GM18499 (cell line): ENCODE data around the gene LZTS3.
"Not testable (repeated sequence)": the region's sequence is repeated elsewhere in the genome, so short reads cannot be mapped to it uniquely, and the experiment has no call there.

Experiments used
- ATAC-seq: cut with Tn5 transposase; IDR thresholded peaks from one replicate; pipeline ENCODE4 v1.9.1; 2021; ENCODE audit warnings: moderate number of reproducible peaks; ENCODE audit not compliant: insufficient read depth, unreplicated experiment

Gene LZTS3

DNA sequence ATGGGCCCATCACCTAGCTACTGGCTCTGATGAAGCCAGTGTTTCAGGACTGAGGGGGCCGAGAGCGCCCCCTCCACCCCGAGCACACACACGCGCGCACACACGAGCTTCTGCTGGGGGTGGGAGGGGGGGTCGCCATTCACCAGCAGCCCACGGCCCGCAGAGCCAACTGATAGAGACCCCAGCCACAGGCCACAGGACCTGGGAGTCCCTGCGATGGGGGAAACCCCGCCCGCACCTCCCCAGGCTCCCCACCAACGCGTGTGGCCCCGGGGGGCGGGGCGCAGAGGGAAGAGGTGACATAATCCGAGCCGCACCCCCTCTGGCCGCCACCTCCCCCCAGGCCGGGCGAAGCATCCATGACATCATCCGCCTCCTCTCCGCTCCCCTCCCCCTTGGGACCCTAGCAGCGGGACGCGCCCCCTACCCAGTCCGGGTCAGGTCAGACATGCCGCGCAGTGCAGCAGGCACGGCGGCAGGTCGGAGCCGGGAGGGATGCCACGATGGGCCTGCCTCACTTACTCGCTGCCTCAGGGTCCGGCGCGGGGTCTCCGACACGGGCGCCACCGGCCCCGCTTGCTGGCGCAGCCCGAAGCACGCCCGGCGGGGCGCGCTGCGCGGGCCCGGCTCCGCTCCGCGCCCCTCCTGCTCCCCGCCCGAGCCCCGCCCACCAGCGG, at the start of gene LZTS3:
Gene LZTS3, minus strand, starts transcription at position 617 of the 677 bp plus-strand sequence. CDS start 6,386 bp downstream, outside the sequence.
- no peak for ATAC-seq

- ATAC-seq, result no peak
These were observed 48.3 kb upstream of the LZTS3 start for GRCh38 chr20:3221398-3222226.

- no peak for ATAC-seq
These were observed 45.1 kb upstream of the LZTS3 start for GRCh38 chr20:3218307-3218988.

GRCh38 chr20:3215359-3215917, 42.1 kb upstream of the LZTS3 start:
- ATAC-seq, result not testable (repeated sequence)

DNA sequence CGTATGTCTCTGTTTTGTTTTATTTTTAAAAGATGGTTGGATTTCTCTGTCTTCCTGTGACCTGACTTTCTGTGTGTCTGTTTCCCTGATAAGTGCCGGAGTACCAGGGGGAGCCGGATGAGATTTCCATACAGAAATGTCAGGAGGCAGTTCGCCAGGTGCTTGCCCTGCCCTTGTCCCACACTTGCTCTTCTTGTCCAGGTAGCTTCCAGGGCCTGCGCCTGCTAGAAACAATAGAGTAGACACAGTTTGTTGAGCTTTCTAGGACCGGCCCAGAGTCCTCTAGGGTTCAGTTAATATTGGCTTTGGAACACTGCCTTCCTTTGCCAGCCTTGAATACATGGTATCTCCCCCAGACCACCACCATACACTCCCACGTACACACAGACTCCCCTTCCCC, 39.9 kb upstream of the LZTS3 start:
- ATAC-seq, result no peak

DNA sequence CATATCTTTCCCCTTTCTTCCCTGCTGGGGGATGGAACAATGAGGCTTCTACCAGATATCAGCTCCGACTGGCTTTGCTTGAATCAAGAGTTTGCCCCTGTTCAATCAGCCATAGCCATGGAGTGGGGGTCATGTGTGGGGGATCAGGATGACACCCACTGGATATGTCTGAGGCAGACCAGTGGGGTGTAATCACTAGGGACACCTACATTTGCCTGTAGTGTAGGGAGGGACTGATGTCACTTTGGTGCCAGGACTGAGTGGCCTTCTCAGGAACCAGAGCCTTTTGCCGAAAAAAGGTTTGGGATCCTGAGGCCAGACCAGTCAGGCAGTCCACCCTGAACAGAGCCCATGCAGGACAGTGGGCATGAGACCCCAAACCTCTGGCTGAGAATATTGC, 37.0 kb upstream of the LZTS3 start:
- no peak for ATAC-seq

DNA sequence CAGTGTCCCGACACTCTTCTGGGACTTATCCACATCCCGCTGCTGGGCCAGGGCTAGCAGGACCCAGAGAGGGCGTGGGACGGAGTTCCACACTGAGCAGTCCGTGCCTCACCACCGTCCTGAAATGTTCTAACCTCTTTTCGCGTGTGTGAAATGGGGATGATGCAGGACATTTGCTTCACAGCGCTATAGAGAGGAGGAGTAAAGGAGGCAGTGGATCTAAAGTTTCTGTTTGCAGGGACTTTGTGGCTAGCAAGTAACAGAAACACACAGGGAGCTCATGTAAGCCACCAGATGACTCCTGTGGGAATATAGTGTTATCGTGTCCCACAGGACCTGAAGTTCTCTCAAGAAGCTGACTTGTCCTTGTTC, 36.6 kb upstream of the LZTS3 start:
- no peak for ATAC-seq

DNA sequence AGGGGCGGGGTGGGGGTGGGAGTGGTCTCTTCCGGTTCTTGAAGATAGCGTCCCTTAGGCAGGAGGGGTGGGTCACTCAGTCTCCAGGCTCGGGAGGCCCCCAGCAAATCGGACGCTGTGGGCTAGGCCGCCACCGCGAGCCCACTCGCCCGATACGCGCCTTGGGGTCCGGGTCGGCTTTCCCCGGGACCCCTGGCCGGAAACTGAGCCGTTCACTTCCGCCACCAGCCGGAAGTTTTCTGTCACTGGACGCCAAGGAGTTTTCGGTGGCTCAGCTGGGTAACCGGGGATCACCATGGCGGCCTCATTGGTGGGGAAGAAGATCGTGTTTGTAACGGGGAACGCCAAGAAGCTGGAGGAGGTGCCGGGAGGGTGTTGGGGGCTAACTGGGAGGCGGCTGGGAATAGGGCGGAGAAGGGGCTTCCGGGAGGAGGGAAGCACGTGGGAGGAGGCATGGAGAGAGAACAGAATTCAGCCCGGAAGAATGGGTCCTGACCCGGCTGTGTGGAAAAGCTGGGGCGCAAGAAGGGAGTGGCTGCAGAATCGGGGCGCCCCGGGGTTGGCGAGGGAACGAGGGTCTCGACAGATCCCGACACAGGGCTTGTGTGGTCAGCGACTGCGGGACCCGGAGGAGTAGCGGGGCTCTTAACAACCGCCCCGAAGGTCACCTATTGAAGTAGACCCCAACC, 36.1 kb upstream of the LZTS3 start, which contains the start of gene ITPA:
Gene ITPA, plus strand, starts transcription at position 242 of the 689 bp plus-strand sequence. Its CDS starts 54 bp downstream, at position 296.
- no peak for ATAC-seq

DNA sequence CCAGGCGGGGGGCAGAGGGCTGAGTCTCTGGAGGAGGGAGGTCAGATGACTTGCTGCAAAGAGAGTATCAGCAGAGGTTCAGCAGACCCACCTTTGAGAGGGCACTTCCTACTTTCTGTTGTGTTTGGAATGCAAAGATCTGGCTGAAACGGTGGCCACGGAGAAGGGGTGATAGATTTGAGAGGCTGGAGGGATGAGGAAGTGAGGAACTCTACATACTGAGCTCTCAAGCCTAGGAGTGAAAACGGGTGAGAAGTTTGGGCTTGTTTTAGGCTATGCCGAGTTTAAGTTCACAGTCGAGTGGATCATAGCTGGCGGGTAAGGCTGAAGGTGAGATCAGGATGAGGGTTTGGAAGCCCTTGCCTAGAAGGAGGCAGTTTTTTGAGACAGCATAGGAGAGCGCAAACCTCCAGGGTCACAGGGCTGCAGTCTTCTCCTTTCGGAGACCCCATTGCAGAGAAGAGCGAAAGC, 35.5 kb upstream of the LZTS3 start:
- ATAC-seq, result no peak

GRCh38 chr20:3204124-3204794, 30.9 kb upstream of the LZTS3 start, which contains the start of gene DDRGK1:
Gene DDRGK1, minus strand, starts transcription at chr20:3204682. Its CDS starts 55 bp downstream, at chr20:3204627.
- peak; percentile 71 for ATAC-seq

DNA sequence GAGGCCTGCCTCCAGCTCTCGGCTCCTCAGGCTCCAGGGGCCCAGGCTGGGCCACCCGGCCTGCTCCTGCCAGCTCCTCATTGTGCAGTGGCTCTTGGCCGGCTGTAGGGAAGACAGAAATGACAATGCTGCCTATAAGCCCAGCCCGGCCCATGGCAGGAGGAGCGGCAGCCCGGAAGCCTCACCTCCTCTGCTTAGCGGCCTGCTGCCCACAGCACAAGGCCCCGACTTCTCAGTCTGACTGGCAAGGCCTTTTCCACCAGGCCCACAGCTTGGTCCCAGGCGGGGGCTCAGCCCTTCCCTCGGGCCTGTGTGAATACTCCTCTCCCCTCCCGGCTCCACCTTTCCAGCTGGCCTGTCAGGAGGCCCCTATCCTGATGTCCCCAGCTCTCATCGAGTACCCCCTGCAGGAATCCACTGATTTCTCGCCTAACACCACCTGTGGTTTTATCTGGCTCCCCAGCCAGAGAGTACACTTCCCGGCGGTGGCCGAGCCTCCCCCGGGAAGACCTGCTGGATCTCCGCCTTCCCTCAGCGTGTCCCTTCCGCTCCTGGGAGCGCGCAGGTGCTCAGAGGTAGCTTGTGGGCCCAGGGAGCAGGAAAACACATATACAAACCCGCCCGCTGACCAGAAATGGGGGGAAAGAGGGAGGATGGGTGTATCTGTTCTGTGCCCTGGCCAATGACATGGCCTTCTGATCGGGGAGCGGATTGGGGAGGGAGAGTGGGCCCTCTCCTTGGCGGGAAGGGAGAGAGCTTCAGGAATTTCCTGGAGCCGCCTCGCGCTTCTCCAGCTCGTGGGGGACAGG, 30.2 kb upstream of the LZTS3 start:
- no peak for ATAC-seq

DNA sequence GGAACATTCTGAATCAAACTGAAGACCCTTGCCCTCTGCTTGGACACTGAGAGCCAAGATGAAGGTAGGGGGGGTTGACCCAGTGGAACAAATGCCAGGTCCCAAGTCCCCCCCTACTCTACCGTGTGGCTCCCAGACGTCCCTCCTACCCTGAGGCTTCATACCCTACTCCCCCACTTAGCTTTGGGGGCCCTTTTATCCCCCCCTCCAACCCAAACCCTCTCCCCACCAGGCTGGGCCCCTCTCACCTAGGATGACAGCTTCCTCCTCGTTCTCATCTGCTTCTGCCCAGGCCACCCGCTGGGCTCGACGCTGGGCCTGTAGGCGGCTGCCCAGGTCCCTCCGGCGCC, 29.6 kb upstream of the LZTS3 start:
- ATAC-seq, result no peak

DNA sequence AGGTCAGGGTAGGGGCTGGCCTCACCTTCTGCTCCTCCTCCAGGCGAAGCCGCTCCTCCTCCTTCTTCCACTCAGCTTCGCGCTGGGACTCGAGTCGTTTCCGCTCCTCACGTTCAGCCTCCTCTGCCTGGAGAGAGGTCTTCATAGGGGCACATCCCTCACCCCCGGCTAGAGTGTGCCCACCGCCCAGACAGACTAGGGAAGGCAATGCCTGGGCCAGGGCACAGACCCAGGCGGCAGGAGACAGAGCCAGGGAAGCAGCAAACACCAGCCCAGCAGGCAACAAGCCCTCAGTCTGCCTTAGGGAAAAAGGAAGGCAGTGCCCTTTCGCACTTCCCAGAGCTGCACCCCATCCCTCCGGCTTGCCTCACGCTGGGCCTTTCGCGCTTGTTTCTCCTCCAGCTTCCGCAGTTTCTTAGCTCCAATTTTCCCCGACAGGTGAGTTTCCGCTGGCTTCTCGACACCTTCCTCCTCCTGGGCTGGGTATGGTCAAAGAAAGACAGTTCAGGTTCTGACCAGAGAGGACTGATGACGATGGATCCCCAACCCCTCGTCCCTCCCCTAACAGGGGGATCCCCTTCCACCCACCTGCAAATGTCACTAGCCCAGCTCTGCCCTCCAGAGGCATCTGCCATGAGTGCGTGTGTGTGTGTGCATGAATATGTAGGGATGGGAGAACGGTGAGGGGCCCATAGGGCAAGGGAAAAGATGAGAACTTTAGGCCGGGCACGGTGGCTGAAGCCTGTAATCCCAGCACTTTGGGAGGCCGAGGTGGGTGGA, 26.8 kb upstream of the LZTS3 start:
- ATAC-seq, result no peak

DNA sequence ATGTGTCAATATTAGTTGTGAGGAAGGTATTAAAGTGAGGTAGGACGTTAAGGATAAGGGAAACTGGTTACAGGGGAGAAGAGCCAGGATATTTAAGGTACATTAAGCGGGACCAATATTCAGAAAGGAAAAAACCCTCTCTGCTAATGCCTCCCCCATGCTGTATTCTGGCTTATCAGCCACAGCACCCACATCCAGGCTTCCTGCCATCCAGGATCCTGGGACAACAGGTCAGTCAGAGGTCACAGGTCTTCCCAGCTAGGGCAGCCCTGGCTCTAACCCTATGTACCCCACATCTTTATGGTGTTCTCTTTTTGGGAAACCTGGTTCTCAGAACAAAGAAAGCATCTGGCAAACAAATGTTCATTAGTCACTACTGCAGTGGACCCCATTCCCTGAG, 25.9 kb upstream of the LZTS3 start:
- ATAC-seq, result no peak

- no peak for ATAC-seq
These were observed 22.4 kb upstream of the LZTS3 start for GRCh38 chr20:3195590-3196237.

- ATAC-seq, result no peak
These were observed 21.4 kb upstream of the LZTS3 start for GRCh38 chr20:3194617-3195280.
